ENCODE results near the gene TP53I11.

The TP53I11 gene

DNA sequence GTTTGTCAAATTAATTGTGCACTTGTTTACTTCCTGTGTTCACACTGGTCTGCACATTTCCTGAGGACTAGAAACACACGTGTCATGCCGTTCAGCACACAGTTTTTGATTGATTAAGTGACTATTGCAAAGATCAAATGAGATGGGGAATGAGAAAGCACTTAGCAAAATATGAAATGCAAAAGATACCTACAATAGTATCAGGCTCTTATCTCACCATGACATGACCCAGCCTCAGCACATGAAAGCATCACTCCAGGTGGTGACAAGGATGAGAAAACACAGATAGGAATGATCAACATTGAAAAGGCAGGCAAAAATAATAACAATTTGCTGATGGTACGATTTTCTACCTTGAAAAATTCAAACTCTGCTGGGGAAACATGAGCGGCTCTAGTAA, 42.1 kb upstream of the TP53I11 start:
- Histone ChIP-seq H3K79me2 (ENCODE audit: insufficient read depth, low read length) (no peaks in the 10 kb centered on the region), H3K27me3 (ENCODE audit: low read length) (no peaks in the 10 kb centered on the region), H2AFZ (ENCODE audit: low read depth, low read length, severe bottlenecking) (no peak overlapping the region), H3K27ac (ENCODE audit: low read depth, low read length) (no peak overlapping the region), H3K9ac (ENCODE audit: low read length) (no peak overlapping the region), H4K20me1 (ENCODE audit: low read depth, low read length) (no peaks in the 10 kb centered on the region), H3K4me3 (ENCODE audit: insufficient read depth, low read length, poor library complexity, severe bottlenecking) (no peak overlapping the region), H3K36me3 (ENCODE audit: low read length) (no peaks in the 10 kb centered on the region), H3K4me2 (ENCODE audit: low read depth, low read length, poor library complexity, severe bottlenecking) (no peak overlapping the region), H3F3A (ENCODE audit: insufficient read depth) (no peaks in the 10 kb centered on the region), H3K9me2 (replicated peaks; ENCODE audit: insufficient read depth, low read length) (no peaks in the 10 kb centered on the region), H3K9me3 (ENCODE audit: insufficient read depth, low read length) (no peaks in the 10 kb centered on the region)
- TF ChIP-seq, protein P1, sequence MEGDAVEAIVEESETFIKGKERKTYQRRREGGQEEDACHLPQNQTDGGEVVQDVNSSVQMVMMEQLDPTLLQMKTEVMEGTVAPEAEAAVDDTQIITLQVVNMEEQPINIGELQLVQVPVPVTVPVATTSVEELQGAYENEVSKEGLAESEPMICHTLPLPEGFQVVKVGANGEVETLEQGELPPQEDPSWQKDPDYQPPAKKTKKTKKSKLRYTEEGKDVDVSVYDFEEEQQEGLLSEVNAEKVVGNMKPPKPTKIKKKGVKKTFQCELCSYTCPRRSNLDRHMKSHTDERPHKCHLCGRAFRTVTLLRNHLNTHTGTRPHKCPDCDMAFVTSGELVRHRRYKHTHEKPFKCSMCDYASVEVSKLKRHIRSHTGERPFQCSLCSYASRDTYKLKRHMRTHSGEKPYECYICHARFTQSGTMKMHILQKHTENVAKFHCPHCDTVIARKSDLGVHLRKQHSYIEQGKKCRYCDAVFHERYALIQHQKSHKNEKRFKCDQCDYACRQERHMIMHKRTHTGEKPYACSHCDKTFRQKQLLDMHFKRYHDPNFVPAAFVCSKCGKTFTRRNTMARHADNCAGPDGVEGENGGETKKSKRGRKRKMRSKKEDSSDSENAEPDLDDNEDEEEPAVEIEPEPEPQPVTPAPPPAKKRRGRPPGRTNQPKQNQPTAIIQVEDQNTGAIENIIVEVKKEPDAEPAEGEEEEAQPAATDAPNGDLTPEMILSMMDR (IDR thresholded peaks at IDR 0.05; ENCODE audit: insufficient read depth, low read length, poor library complexity, severe bottlenecking), result no peak
- TF ChIP-seq EZH2phosphoT487 (conservative IDR thresholded peaks at IDR 0.05; ENCODE audit: low read length), result no peak

DNA sequence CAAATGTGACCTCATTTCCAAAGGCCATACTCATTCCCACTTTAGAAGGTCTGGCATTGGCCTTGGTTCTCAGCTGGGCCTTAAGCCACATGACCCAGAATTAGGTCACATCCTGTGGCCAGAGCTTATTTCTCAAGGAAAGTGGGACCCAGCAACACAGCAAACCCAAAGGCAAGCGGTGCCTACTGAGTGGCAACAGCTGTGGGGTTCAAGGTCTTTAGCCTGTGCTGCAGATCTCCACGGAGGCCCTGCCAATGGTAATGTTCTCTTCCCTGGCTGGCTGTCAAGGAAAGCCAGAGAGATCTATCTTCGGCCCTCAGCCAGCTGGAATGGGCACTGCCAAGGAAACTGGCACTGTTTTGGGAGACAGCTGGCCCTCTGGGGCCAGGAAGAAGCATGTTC, 41.5 kb upstream of the TP53I11 start:
- H2AFZ ChIP-seq (ENCODE audit: low read depth, low read length, severe bottlenecking), result no peak overlapping the region
- no peak overlapping the region for H3K27ac ChIP-seq (ENCODE audit: low read depth, low read length)
- H3K36me3 ChIP-seq (ENCODE audit: low read length), result no peaks in the 10 kb centered on the region
- H3K79me2 ChIP-seq (ENCODE audit: insufficient read depth, low read length), result no peaks in the 10 kb centered on the region
- no peak overlapping the region for H3K4me2 ChIP-seq (ENCODE audit: low read depth, low read length, poor library complexity, severe bottlenecking)
- TF ChIP-seq, protein P1 (IDR thresholded peaks at IDR 0.05; ENCODE audit: insufficient read depth, low read length, poor library complexity, severe bottlenecking), result no peak
- TF ChIP-seq EZH2phosphoT487 (conservative IDR thresholded peaks at IDR 0.05; ENCODE audit: low read length), result no peak
- H3K9me3 ChIP-seq (ENCODE audit: insufficient read depth, low read length), result no peaks in the 10 kb centered on the region
- no peaks in the 10 kb centered on the region for H4K20me1 ChIP-seq (ENCODE audit: low read depth, low read length)
- H3K9ac ChIP-seq (ENCODE audit: low read length), result no peak overlapping the region
- no peaks in the 10 kb centered on the region for H3F3A ChIP-seq (ENCODE audit: insufficient read depth)
- H3K27me3 ChIP-seq (ENCODE audit: low read length), result no peaks in the 10 kb centered on the region
- no peaks in the 10 kb centered on the region for H3K9me2 ChIP-seq (replicated peaks; ENCODE audit: insufficient read depth, low read length)
- H3K4me3 ChIP-seq (ENCODE audit: insufficient read depth, low read length, poor library complexity, severe bottlenecking), result no peak overlapping the region

DNA sequence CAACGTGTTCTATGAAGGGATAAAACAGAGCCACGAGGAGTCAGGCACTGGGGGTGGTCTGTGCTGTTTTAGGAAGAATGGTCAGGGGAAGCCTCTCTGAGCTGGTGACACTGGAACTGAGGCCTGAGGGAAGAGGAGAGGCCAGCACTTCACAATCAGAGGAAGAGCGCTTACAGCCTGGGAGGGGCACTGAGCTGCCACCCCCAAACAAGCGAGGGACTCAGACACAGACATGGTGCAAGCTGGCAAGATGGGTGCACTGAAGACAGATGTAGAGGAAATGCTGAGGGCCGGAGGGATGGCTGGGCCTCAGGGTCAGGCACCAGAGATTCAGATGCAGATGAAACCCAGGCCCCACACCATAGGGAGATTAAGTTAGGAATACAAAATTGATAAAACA, 40.0 kb upstream of the TP53I11 start:
- no peak overlapping the region for H2AFZ ChIP-seq (ENCODE audit: low read depth, low read length, severe bottlenecking)
- H3K9ac ChIP-seq (ENCODE audit: low read length), result no peak overlapping the region
- H4K20me1 ChIP-seq (ENCODE audit: low read depth, low read length), result no peaks in the 10 kb centered on the region
- no peaks in the 10 kb centered on the region for H3F3A ChIP-seq (ENCODE audit: insufficient read depth)
- H3K36me3 ChIP-seq (ENCODE audit: low read length), result no peaks in the 10 kb centered on the region
- H3K79me2 ChIP-seq (ENCODE audit: insufficient read depth, low read length), result no peaks in the 10 kb centered on the region
- no peak for TF ChIP-seq EZH2phosphoT487 (conservative IDR thresholded peaks at IDR 0.05; ENCODE audit: low read length)
- TF ChIP-seq, protein P1 (IDR thresholded peaks at IDR 0.05; ENCODE audit: insufficient read depth, low read length, poor library complexity, severe bottlenecking), result no peak
- no peaks in the 10 kb centered on the region for H3K9me3 ChIP-seq (ENCODE audit: insufficient read depth, low read length)
- H3K27me3 ChIP-seq (ENCODE audit: low read length), result no peaks in the 10 kb centered on the region
- no peak overlapping the region for H3K4me2 ChIP-seq (ENCODE audit: low read depth, low read length, poor library complexity, severe bottlenecking)
- no peaks in the 10 kb centered on the region for H3K9me2 ChIP-seq (replicated peaks; ENCODE audit: insufficient read depth, low read length)
- no peak overlapping the region for H3K27ac ChIP-seq (ENCODE audit: low read depth, low read length)
- no peak overlapping the region for H3K4me3 ChIP-seq (ENCODE audit: insufficient read depth, low read length, poor library complexity, severe bottlenecking)
